Central memory CD8-positive, alpha-beta T cell (primary cell): Measurements from ENCODE around the gene NUDC.

Source experiments
- ATAC-seq: fragments of 150-1000 bp; cut with Tn5 transposase; replicated peaks from 2 replicates; pipeline ENCODE4 v1.10.0; 2022; ENCODE audit warnings: mild to moderate bottlenecking, moderate FRiP score, moderate number of reproducible peaks; ENCODE audit not compliant: poor library complexity, severe bottlenecking; ENCODE audit errors: extremely low read depth
- DNase-seq, 2 donors: peaks; one replicate each; pipeline ENCODE4 v3.0.0; 2021; ENCODE audit warnings: low spot score in 2 of 2
- H3K27ac Mint-ChIP-seq: one replicate; pipeline ENCODE4 v1.8.0; 2022; ENCODE audit warnings: low read depth, mild to moderate bottlenecking, moderate library complexity, mixed read lengths
- H3K27me3 Mint-ChIP-seq: one replicate; pipeline ENCODE4 v1.8.0; 2022; ENCODE audit warnings: mixed read lengths
- H3K36me3 Mint-ChIP-seq: one replicate; pipeline ENCODE4 v1.8.0; 2022; ENCODE audit warnings: mild to moderate bottlenecking, moderate library complexity, mixed read lengths; ENCODE audit not compliant: insufficient read depth
- H3K4me1 Mint-ChIP-seq: one replicate; pipeline ENCODE4 v1.8.0; 2022; ENCODE audit warnings: mixed read lengths
- H3K4me3 Mint-ChIP-seq: one replicate; pipeline ENCODE4 v1.8.0; 2022; ENCODE audit warnings: mild to moderate bottlenecking, moderate library complexity, mixed read lengths
- H3K9me3 Mint-ChIP-seq: one replicate; pipeline ENCODE4 v1.8.0; 2022; ENCODE audit warnings: mixed read lengths

NUDC gene

GRCh38 chr1:26960625-26960966 lies 39.1 kb downstream of the NUDC start:
- no peaks in the 10 kb centered on the region for H3K9me3 Mint-ChIP-seq
- DNase-seq, result no peak
- H3K36me3 Mint-ChIP-seq, result no peaks in the 10 kb centered on the region
- ATAC-seq, result no peak
- peaks cover 7% of the 10 kb centered on the region for H3K4me1 Mint-ChIP-seq
- peaks cover 42% of the 10 kb centered on the region for H3K27me3 Mint-ChIP-seq
- peak overlapping the region; percentile 81 for H3K4me3 Mint-ChIP-seq
- no peak overlapping the region for H3K27ac Mint-ChIP-seq

- no peaks in the 10 kb centered on the region for H3K36me3 Mint-ChIP-seq
- ATAC-seq (no peak), DNase-seq (no peak)
- no peak overlapping the region for H3K27ac Mint-ChIP-seq
- H3K4me3 Mint-ChIP-seq, result no peak overlapping the region
- peaks cover 7% of the 10 kb centered on the region for H3K4me1 Mint-ChIP-seq
- H3K9me3 Mint-ChIP-seq, result no peaks in the 10 kb centered on the region
- peaks cover 55% of the 10 kb centered on the region for H3K27me3 Mint-ChIP-seq
Measured at GRCh38 chr1:26961826-26962225, 40.3 kb downstream of the NUDC start.

DNA sequence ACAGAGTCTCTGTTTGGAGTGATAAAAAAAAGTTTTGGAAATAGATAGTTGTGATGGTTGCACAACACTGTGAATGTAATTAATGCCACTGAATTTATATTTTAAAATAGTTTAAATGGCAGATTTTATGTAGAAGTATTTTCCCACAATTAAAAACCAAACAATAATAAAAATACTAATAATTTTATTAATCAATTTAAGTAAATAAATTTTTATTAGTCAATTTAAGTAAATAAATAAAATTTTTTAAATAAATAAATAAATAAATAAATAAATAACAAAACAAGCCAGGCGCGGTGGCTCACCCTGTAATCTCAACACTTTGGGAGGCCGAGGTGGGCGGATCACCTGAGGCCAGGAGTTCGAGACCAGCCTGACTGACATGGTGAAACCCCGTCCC lies 43.7 kb downstream of the NUDC start:
- Mint-ChIP-seq H3K9me3 (no peaks in the 10 kb centered on the region), H3K36me3 (no peaks in the 10 kb centered on the region), H3K4me3 (no peak overlapping the region), H3K27ac (no peak overlapping the region), H3K4me1 (peaks cover 7% of the 10 kb centered on the region), H3K27me3 (peaks cover 69% of the 10 kb centered on the region)
- ATAC-seq (no peak), DNase-seq (no peak)

GRCh38 chr1:26965628-26966027 lies 44.1 kb downstream of the NUDC start:
- DNase-seq (no peak), ATAC-seq (no peak)
- peaks cover 3% of the 10 kb centered on the region for H3K4me1 Mint-ChIP-seq
- H3K4me3 Mint-ChIP-seq, result no peak overlapping the region
- H3K27me3 Mint-ChIP-seq, result peaks cover 69% of the 10 kb centered on the region
- no peaks in the 10 kb centered on the region for H3K9me3 Mint-ChIP-seq
- H3K27ac Mint-ChIP-seq, result no peak overlapping the region
- no peaks in the 10 kb centered on the region for H3K36me3 Mint-ChIP-seq

DNA sequence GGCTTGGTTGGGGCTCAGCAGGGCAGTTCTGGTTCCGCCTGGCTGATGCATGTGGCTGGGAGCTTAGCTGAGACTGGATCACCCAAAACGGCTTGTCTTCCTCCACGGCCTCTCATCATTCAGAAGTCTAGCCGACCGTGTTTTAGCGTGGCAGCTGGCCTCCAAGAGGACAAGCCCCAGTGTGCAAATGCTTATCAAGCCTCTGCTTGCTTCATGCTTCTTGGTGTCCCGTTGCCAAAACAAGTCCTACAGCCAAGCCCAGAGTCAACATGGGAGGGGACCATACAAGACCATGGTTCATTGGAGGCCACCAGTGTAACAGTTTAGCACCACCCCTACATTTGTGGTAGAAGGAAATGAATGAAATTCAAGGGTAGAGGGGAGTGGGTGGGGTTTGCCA lies 49.3 kb downstream of the NUDC start:
- Mint-ChIP-seq H3K9me3 (no peaks in the 10 kb centered on the region), H3K27me3 (peaks cover 46% of the 10 kb centered on the region), H3K27ac (no peak overlapping the region), H3K36me3 (no peaks in the 10 kb centered on the region), H3K4me1 (no peaks in the 10 kb centered on the region), H3K4me3 (no peak overlapping the region)
- ATAC-seq (no peak), DNase-seq (no peak)

GRCh38 chr1:26971590-26971989 lies 50.0 kb downstream of the NUDC start:
- Mint-ChIP-seq H3K27me3 (peaks cover 38% of the 10 kb centered on the region), H3K36me3 (no peaks in the 10 kb centered on the region), H3K9me3 (no peaks in the 10 kb centered on the region), H3K4me3 (no peak overlapping the region), H3K27ac (no peak overlapping the region), H3K4me1 (no peaks in the 10 kb centered on the region)
- ATAC-seq (no peak), DNase-seq (no peak)

DNA sequence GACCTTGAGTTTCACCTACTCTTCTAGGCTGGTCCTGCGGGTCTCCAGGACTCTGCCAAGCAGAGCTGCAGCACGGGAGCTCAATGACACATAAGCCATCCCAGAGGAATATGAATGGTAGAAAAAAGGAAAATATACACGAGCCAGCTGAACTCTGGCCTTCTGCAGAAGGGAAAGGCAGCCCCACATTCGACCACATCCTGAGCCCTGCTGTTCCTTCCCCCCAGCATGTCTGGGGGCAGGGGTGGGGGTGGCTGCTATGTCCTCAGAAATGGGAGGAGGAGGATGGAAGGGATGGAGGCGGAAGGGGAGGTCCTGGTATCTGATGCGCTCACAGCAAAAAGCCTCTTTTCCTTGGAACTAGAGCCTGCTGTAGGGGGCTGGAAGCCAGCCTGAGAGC lies 50.8 kb downstream of the NUDC start:
- Mint-ChIP-seq H3K27me3 (peaks cover 32% of the 10 kb centered on the region), H3K27ac (no peak overlapping the region), H3K9me3 (no peaks in the 10 kb centered on the region), H3K4me1 (no peaks in the 10 kb centered on the region), H3K4me3 (no peak overlapping the region), H3K36me3 (no peaks in the 10 kb centered on the region)
- DNase-seq (no peak), ATAC-seq (no peak)

- ATAC-seq (no peak), DNase-seq (no peak)
- H3K36me3 Mint-ChIP-seq, result no peaks in the 10 kb centered on the region
- H3K27ac Mint-ChIP-seq, result no peak overlapping the region
- peaks cover 32% of the 10 kb centered on the region for H3K27me3 Mint-ChIP-seq
- H3K9me3 Mint-ChIP-seq, result no peaks in the 10 kb centered on the region
- H3K4me3 Mint-ChIP-seq, result no peak overlapping the region
- no peaks in the 10 kb centered on the region for H3K4me1 Mint-ChIP-seq
Measured at GRCh38 chr1:26972821-26973220, 51.3 kb downstream of the NUDC start.

GRCh38 chr1:26976621-26977510 lies 55.3 kb downstream of the NUDC start:
- ATAC-seq (no peak), DNase-seq (no peak)
- Mint-ChIP-seq H3K27me3 (peaks cover 23% of the 10 kb centered on the region), H3K27ac (peak overlapping the region; percentile 87), H3K9me3 (no peaks in the 10 kb centered on the region), H3K4me1 (no peaks in the 10 kb centered on the region), H3K36me3 (no peaks in the 10 kb centered on the region), H3K4me3 (no peak overlapping the region)

- H3K36me3 Mint-ChIP-seq, result no peaks in the 10 kb centered on the region
- H3K4me1 Mint-ChIP-seq, result no peaks in the 10 kb centered on the region
- no peaks in the 10 kb centered on the region for H3K9me3 Mint-ChIP-seq
- H3K27me3 Mint-ChIP-seq, result peaks cover 20% of the 10 kb centered on the region
- H3K27ac Mint-ChIP-seq, result no peak overlapping the region
- ATAC-seq, result no peak
- DNase-seq, result no peak
- H3K4me3 Mint-ChIP-seq, result no peak overlapping the region
Measured at GRCh38 chr1:26978901-26979300, 57.4 kb downstream of the NUDC start.

GRCh38 chr1:26981146-26981846 lies 59.8 kb downstream of the NUDC start:
- H3K4me3 Mint-ChIP-seq, result no peak overlapping the region
- H3K36me3 Mint-ChIP-seq, result no peaks in the 10 kb centered on the region
- DNase-seq (no peak), ATAC-seq (no peak)
- H3K27me3 Mint-ChIP-seq, result peaks cover 27% of the 10 kb centered on the region
- H3K27ac Mint-ChIP-seq, result no peak overlapping the region
- H3K9me3 Mint-ChIP-seq, result no peaks in the 10 kb centered on the region
- H3K4me1 Mint-ChIP-seq, result no peaks in the 10 kb centered on the region

- Mint-ChIP-seq H3K9me3 (no peaks in the 10 kb centered on the region), H3K27me3 (peaks cover 35% of the 10 kb centered on the region), H3K27ac (no peak overlapping the region), H3K36me3 (no peaks in the 10 kb centered on the region), H3K4me3 (no peak overlapping the region), H3K4me1 (no peaks in the 10 kb centered on the region)
- no peak for ATAC-seq
- DNase-seq, result no peak
Measured at GRCh38 chr1:26983863-26984262, 62.3 kb downstream of the NUDC start.

DNA sequence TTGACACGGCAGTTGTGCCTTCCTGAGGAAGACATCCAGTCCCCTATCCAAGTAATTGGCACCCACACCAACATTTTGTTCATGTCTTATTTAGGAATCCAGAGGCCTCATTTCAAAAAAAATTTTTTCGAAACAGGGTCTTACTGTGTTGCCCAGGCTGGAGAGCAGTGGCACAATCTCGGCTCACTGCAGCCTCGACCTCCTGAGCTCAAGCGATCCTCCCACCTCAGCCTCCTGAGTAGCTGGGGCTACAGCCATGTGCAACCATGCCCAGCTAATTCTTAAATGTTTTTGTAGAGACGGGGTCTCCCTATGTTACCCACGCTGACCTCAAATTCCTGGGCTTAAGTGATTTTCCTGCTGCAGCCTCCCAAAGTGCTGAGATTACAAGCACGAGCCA lies 62.7 kb downstream of the NUDC start:
- no peak for DNase-seq
- Mint-ChIP-seq H3K36me3 (no peaks in the 10 kb centered on the region), H3K4me3 (no peak overlapping the region), H3K4me1 (no peaks in the 10 kb centered on the region), H3K9me3 (no peaks in the 10 kb centered on the region), H3K27ac (no peak overlapping the region), H3K27me3 (peaks cover 37% of the 10 kb centered on the region)
- ATAC-seq, result no peak
